LoVo (cell line): ENCODE results near the gene NTN5.
"Not testable (repeated sequence)": the region's sequence is repeated elsewhere in the genome, so short reads cannot be mapped to it uniquely, and the experiment has no call there.

Experiments
- DNase-seq: peaks from one replicate; pipeline ENCODE4 v3.0.0-alpha.2; 2016; ENCODE audit warnings: low spot score

NTN5 gene

GRCh38 chr19:48644355-48644754 is 28.5 kb downstream of the NTN5 start:
- DNase-seq: no peak

DNA sequence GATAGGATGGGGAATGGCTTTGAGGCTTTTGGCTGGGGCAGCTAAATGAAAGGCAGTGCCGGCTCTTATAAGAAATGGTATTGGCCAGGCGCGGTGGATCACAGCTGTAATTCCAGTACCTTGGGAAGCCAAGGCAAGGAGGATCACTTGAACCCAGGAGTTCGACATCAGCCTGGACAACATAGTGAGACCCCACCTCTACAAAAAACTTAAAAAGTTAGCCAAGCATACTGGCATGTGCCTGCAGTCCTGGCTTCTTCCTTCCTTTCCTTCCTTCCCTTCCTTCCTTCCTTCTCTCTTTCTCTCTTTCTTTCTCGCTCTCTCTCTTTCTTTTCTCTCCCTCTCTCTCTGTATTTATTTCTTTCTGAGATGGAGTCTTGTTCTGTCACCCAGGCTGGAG is 30.0 kb downstream of the NTN5 start:
- no peak for DNase-seq

- no peak for DNase-seq
Observed at GRCh38 chr19:48641850-48642249, 31.0 kb downstream of the NTN5 start.

DNA sequence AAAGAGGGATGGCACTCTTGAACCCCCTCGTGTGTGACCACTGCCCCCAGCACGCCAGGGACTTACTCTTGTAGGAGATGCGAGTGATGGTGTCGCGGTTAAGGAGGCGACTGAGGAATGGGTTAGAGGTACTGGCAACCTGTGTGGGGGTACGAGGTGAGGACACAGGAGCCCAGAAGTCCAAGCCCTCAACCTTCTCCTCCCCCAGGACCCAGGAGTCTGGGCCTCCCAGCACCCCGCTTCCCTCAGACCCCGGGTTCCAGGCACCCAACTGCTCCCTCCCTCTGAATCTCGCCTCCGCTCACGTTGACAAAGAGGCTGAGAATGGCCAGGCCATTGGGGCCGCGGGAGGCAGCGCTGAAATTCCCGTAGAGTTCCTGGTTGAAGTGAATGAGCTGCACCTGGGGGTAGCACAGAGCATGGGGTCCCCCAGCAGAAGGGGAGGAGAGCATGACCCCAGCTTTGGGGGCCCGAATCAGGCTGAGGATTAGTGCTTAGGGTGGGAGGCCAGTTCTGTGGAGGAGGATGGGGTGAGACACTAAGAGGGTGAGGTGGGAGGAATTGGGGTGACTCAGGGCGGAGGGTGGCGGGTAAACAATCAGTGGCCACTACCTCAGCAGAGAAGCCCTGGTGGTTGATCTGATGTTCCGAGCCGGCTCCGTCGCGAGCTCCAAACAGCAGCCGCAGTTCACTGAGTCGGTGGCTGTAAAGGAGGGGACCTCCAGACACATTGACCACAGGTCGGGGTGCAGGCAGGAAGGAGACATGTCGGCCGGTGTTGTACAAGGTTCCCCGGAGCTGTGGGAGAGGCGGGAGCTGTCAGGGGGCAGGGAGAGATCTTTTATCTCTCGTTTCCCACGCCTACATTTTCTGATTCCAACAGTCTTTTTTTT is 33.1 kb downstream of the NTN5 start:
- no peak for DNase-seq

DNA sequence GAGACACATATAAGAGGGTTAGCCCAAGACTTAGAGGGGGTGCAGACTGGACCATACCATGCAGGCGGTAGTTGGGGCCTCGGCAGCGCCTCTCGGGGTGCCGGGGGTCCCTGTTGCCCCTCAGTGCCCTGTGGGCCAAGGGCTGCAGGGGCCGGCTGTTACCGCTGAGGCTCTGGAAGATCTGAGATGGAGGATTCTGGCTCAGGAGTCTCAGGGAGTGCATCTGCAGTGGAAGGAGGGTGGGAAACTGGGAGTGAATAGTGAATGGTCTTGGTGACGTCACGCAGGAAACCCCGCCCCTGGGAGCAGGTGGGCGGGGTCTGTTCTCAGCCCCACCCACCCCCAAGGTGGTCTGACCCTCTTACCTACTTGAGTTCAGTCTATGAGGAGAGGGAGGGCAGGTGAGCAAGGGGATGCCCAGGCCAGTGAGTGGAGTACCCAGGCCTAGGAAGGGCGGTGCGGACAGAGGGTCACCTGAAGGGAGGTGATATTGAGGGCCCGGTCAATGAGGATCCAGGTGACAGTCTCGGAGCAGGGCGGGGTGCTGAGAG is 33.9 kb downstream of the NTN5 start:
- DNase-seq: no peak

DNA sequence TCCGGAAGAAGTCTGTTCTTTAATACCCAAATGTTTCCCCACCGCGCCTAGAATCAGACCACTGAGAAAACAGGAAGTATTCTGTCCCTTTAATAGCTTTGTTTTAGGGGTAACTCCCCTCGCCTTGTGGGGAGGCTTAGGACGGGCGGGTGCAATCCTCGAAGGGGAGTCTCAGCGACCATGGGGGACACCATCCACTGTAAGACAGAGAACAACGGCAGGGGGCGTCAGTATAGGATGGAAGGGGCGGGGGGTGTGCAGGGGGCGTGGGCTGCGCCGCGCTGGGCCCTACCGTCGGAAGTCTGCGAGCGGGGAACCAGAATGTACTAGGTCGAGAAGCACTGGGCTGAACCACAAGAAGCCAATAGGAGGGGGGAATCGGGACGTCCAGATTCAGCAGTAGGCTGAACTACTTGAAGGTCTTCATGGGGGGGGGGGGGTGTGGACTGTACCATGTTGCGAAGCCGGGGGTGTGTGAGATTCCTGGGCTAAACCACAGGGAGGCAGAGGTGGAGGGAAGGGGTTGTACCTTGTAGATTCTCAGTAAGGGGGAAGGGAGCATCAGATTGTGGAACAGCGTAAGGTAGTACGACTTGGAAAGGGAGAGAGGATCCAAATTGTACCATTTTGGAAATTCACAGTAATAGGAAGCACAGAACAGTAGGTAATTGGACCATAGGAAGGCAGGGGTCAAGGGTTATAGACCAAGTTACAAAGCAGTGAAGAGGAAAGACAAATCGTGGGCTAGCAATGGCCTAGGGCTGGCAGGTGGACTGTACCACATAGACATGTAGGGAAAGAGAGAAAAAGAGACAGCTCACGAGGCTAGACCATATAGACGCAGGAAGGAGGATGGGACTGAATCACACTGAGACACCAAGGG is 34.6 kb downstream of the NTN5 start:
- peak; percentile 78 for DNase-seq

DNA sequence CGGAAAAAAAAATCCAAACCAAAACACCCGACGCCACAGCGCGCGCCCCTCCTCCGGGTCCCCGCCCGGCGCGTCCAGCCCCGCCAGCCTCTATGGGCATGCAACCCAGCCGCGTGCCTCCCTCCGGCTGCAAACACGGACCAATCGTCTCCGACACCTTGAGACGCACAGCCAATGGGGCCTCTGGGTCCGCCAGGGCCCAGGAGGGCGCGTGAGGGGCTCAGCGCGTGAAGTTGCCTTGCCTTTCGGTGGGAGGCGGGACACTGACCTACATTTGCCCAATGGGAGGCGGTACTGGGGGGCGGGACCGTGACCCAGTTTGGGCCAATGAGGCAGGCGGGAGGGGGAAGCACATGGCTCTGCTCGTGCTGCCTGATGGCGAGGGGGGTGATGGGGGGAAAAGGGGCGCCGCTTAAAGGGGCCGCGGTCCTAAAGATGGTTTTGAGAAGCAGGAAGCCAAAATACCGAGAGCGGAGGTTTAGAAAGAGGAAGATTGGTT is 35.3 kb downstream of the NTN5 start:
- DNase-seq: peak; percentile 97

- no peak for DNase-seq
Observed at GRCh38 chr19:48636859-48637448, 35.9 kb downstream of the NTN5 start, which contains the start of gene DBP. DBP (minus strand) TSS chr19:48637379; CDS start chr19:48636994, 385 bp downstream.

DNA sequence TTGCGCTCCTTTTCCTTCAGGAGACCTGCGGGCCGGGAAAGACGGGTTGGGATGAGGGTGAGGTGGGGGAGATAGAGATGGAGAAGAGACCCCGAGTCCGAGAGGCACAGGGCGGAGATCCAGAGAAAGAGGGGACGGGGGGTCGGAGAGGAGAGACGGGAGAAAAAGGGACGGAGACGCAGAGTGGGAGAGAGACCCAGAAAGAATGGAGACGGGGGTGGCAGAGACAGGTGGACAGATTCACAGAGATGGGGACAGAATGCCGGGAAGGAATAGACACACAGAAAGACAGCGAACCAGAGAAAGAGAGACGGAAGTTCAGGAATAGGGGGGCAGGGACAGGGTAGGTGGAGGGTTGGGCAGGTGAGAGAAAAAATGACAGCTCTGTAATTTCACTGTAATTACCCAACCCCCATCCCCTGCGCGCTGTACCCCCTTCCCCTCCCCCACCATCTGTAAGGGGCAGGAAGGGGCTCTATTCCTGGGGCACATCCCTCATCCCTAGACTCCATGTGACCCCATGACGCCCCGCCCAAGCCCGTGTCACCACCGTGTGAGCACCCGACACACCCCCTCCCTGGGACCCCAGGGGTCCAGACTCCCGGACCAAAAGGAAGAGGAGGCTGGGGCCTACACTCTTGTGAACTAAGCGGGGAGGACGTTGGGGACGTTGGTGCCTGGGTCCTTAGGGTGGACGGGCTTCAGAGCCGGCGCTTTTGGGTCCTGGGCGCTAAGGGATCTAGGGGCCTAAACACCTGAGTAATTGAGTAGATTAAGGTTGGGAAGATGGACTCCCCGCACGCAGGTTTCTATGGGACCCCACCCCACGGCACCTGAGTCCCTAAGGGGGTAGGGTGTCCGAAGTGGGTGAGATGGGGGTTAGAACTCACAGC is 36.6 kb downstream of the NTN5 start:
- no peak for DNase-seq

DNA sequence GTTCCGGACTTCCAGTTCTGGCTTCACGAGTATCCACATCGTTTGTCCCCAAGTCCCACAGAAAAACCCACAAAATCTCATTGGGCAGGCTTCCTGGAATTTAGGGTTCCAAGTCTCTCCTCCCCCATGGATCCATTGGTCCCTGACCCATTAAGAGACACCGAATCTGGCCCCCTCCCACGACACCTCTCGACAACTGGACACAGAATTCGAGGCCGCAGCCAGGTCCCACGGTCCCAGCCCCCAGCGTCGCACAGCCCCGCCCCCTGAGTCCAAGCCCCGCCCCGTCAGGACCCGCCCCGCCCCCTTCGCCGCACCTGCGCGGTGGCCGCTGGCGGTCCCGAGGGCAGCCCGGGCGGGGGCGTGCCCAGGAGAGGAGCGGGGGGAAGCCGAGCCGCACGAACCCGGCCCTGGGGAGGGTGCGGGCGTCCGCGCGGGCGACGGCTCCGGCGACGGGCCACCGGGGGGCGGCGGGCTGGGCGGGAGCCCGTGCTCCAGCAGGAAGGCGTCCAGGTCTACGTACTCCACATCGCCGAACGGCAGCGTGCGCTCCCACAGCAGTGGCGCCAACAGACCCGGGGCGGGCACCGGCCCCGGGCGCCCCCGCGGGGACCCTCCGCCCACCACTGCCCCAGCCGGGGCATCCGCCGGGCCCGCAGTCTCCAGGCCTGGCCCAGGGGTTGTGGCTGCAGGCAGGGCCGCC is 37.4 kb downstream of the NTN5 start:
- peak; percentile 79 for DNase-seq

- DNase-seq: peak; percentile 94
Observed at GRCh38 chr19:48634424-48635262, 38.2 kb downstream of the NTN5 start.

DNA sequence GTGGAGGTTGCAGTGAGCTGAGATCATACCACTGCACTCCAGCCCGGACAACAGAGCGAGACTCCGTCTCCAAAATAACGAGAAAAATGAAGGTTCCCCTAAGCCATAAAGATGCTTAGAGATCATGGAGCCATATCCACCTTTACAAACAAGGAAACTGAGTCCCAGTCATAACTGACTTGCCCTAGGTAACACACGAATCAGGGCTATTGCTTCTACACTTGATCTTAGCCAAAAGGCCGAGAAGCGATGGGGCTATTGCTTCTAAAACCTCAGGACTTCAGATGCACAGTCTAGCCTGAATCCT is 38.8 kb downstream of the NTN5 start:
- DNase-seq: no peak

DNA sequence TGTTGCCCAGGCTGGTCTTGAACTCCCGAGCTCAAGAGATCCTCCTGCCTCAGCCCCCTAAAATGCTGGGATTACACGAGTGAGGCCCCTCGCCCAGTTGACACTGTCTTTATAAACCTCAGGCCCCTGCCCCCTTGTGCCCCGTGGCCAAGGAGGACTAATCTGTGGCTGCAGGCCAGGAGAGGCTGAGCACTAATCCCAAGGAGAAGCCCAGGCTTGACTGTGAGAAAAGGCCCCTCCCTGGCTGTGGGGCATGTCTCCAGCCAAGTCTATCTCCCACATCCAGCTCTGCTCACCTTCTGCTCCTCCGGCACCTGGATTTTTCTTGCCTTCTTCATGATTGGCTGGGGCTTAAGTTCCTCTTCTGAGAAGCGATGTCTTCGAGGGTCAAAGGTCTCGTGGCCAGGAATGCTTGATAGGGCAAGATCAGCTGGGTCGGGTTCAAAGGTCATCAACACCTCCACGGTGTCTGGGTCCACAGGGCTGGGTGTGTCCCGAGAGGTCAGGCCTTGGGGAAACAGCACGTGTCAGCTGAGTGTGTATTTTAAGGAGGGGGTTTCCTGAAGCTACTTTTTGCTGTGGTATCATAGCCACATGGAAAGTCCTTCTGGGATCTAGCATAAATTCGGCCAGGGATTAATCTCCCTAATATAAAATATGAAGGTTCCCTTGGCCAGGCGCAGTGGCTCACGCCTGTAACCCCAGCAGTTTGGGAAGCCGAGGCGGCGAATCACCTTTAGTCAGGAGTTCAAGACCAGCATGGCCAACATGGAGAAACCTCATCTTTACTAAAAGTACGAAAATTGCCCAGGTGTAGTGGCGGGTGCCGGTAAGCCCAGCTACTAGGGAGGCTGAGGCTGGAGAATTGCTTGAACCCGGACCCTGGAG is 39.4 kb downstream of the NTN5 start:
- DNase-seq: no peak

DNA sequence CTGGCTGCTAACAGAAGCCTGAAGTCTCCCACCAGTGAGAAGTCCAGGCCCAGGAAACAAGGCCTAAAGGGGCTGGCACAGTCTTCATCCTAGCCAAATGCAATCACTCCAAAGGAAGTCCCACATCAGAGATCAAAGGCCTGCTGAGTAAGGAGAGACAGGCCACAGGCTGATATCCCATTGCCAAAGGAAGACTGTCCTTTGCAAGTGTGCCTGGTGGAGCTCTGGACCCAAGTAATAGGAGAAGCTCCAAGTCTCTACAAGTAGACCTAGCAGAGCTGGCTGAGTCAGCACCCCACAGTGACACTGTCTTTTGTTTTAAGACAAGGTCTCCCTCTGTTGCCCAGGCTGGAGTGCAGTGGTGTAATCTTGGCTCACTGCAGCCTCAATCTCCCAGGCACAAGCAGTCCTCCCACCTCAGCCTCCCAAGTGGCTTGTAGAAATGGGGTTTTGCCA is 40.1 kb downstream of the NTN5 start:
- no peak for DNase-seq

DNA sequence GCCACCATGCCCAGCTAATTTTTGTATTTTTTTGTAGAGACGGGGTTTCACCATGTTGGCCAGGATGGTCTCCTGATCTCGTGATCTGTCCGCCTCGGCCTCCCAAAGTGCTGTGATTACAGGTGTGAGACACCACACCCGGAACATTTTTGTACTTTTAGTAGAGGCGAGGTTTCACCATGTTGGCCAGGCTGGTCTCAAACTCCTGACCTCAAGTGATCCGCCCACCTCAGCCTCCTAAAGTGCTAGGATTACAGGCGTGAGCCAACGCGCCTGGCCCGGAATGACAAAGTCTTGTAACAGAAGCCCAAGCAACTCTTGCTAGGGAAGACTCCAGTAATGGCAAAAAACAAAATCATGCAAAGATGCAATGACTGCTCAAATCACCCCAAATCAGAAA is 40.5 kb downstream of the NTN5 start:
- not testable (repeated sequence) for DNase-seq

GRCh38 chr19:48631225-48631624 is 41.6 kb downstream of the NTN5 start:
- no peak for DNase-seq

- DNase-seq: no peak
Observed at GRCh38 chr19:48630296-48631063, 42.3 kb downstream of the NTN5 start.
